Ammon's horn (tissue), 1 donor: ENCODE results near the gene GRIN2A.

Experiments
- DNase-seq: peaks from one replicate; pipeline ENCODE4 v3.0.0-alpha.2; 2016; ENCODE audit warnings: low spot score

The GRIN2A gene

DNA sequence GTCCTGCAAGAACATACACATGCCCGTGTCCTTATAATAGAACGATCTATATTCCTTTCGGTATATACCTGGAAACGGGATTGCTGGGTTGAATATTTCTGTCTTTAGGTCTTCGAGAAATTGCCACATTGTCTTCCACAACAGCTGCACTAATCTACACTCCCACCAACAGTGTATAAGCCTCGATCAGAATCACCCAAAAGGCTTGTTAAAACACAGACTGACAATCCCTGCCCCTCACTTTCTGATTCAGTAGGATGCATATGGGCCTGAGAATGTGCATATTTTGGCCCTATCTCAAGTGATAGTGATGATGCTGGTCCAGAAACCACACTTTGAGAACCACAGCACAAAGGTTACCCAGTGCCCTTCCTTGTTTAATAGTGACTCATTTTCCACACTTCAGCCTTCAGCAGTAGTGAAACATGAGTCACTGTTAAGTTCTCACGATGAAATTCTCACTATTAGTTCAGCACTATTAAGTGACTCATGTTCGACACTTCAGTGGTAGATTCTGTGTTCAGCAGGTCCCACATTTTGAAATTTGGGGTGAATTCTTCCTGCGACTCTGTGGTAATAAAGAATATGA, 215.6 kb downstream of the GRIN2A start:
- no peak for DNase-seq

DNA sequence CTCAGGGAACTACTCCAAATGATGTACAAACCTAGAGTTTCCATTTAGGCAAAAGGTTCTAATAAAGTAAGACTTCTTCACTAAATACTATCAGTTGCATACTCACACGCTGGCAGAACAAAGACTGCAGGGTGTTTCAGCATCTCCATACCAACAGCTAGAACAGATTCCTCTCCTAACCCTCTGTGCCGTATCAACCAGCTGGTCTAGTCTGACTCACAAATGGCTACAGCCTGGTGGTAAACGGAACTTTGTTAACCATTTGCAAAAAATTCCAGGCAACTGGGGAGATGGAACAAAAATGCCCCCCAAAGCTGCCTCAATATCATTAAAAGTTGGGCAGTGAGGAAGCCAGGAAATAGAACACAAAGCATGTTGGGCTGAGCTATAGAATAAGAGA, 217.1 kb downstream of the GRIN2A start:
- peak; percentile 74 for DNase-seq

DNA sequence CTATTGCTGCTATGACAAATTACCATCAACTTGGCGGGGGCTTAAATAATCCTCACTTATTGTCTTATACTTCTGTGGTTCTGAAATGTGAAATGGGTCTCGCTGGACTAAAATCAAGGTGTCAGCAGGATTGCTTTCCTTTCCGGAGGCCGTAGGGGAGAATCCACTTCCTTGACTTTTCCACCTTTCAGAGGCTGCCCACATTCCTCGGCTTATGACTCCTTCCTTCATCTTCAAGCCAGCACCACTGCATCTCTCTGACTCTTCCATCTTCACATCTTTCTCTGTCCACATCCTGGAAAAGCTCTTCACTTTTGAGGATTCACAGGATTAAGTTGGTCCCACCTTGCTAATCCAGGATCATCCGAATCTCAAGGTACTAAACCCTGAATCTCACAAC, 217.8 kb downstream of the GRIN2A start:
- DNase-seq: no peak

DNA sequence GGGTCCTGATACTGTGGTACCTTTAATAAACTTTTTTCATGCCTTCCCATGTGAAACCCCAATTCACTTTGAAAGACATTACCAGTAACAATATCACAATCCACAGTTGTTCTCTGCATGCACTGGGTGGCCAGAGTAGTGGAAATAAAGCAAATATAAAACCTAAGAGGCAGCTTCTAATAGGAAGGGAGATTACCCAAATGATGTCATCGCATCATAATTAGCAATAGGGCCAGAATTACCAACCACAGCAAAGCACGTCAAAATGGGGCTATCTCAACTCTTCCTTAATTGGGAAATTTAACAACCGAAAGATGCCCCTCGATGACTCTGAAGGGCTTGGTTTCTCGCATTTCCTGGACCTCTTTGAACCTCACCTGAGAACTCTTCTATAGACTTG, 224.8 kb downstream of the GRIN2A start:
- no peak for DNase-seq

DNA sequence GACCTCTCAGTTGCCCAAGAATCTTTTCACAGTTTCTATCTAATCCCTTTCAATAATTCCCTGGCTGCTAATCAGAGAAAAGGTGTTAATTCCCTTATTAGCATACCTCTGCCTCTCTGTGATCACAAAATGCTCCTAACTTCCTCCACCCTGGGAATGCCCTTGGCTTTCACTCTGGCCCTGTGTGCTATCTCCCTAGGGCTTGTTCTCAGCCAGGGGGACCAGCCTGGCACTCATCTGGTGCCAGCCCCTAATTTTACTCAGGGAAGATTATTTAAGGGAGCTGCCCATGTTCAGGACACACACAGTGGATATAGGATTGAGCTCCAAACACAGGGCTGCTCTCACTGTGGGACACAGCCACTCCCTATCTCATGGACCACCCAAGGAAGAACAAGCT, 225.2 kb downstream of the GRIN2A start:
- DNase-seq: no peak

DNA sequence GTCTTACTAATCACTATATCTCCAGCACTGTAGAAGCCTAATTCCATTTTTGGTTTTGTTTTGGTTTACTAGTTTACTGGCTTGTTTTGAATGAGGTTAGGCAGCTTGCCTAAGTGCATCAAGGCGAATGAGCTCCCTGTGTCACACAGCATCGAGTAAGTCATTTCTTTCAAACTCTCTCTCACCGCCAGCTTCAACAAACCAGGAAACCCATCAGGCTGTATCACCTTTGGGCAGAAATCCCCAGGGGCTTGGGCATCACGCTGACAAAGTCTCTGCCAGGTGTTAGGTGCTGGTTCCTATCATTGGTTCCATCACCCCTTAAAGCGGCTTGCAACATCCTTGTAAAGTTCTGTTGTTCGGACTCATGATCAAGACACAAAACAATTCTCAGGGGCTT, 226.6 kb downstream of the GRIN2A start:
- no peak for DNase-seq

DNA sequence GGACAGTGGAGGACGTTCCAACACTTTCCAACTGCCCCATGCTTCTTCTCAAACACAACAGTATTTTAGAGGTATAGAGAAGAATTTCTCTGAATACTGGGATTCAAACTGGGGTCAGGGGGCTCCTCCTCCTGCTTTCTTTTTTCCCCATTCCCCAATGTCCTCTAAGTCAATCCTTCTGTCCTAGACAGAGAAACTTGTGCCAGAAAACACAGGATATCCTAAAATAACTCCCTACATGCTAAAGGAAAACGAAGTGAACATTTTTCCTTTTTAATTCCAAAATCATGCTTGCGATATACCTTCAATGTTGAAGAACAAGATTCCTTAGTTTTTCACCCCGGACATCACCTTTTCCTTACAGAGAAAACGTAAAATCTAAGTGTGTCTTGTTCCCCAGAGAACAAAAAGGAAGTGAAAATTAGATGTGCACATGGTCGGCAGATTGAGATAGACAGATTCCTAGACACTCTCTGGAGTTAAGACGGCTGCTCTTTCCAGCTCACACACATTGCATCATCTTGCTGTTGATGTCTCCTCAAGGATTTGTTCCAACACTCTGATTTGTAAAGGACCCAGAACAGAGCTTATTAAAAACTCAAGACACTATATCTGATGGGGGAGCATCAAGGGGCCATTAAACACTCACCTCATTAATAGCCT, 228.2 kb downstream of the GRIN2A start:
- DNase-seq: peak; percentile 21

DNA sequence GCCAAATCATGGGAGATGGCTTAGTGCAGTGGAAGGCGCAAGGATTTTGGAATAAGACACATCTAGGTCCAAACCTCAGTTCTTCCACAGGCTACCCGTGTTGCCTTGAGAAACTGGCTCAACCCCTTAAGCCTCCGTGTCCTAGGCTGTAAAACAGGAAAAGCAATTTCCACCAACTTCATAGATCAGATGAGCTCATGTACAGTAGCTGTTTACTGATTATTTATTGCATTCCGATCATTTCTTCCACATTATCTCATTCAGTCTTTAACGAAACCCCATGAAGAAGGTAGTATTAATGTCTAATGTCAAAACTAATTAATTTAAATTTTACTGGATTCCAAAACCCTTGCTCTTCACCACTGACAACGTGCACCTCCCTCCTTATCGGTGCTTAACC, 231.6 kb downstream of the GRIN2A start:
- no peak for DNase-seq

DNA sequence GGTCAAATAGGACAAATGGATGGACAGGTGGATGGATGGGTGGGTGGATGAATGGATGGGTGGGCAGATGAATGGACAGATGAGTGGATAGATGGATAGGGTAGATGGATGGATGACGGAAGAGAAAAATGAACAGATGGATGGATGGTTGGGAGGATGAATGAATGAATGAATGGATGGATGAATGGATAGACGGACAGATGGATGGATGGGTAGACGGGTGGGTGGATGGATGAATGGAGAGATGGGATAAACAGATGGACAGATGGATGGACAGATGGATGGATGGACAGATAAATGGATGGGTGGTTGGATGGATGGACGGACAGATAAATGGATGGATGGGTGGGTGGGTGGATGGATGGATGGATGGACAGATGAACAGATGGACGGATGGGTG, 232.8 kb downstream of the GRIN2A start:
- no peak for DNase-seq

DNA sequence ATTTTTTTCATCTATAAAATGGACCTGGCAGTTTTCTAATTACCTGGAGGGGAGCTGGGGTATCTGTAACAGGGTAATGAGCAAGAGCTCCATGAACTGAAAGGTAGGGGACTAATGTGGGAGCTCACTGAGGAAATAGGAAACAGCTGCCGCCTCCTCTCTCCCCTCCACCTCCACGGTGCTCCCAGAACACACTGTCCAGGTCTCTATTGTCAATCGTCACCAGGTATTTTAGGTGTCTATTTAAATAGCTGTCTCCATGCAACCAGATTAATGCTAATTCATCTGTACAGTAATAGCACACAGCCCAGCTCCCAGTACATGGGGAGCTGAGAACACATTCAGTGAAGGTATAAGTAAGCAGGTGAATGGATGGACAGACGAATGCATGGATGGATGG, 233.3 kb downstream of the GRIN2A start:
- no peak for DNase-seq

DNA sequence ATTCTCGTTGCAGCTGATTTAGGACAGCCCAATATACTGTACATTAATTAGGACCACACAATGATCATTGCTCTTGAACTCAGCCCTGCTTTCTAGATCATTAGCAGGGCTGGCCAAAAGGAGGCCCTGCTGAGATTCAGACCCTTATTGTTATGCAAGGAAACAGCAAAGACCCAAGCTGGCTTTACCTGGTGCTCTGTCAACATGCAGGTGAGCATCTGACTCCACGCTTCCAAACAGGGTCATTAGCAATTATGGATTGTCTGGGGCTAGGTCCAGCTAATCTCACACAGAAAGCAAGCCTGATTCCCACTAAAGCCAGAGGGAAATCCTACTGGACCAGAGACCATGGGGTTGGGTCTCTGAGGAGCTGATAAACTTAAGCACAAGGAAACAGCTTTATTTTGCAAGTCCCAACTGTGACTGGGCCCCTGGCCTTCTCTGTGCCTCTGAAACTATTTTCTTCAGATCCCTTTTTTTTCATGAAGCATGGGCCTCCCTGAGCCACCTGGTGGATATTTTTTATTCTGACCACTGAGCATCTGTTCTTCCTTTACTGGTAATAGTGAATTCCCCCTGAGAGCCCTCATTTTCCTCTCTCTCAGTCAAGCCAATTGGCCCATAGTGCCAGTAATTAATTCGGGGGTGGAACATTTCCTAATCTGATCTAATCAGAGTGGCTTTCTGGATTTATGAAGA, 236.1 kb downstream of the GRIN2A start:
- no peak for DNase-seq

DNA sequence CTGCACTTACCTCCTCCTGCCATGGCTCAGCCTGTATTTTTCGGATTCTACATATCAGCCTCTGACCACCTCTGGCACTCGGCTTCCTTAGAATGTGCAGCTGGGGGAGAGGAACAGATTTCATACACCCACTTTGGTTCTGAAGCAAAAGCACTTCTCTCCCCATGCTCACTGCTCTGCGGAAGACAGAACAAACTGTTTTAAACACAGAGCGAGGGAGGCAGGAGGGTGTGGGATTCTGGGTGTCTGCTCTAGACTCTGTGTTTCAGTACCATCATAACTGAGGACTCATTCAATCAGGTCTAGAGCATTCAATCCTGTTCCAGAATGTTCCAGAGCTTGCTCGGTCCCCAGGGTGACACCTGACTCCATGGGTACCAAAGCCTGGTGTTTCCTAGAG, 239.1 kb downstream of the GRIN2A start:
- peak; percentile 71 for DNase-seq

DNA sequence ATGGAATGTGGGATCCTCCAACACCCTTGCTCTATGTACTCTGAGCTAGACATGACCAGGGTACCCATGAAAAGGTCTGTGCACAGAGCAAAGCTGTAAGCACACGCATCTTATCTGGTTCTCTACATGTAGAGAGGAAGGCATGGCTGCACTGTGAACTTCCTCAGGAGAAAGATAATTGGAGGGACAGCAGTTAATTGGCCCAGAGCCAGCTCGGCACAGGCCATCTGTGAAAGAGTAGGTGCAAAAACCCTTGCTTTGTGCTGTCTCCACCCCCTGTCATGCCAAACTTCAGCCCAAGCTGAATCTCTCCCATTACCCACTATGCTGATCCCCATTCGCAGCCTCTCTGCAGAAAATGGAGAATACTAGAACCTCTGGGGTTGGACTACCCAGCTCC, 241.0 kb downstream of the GRIN2A start:
- DNase-seq: no peak

DNA sequence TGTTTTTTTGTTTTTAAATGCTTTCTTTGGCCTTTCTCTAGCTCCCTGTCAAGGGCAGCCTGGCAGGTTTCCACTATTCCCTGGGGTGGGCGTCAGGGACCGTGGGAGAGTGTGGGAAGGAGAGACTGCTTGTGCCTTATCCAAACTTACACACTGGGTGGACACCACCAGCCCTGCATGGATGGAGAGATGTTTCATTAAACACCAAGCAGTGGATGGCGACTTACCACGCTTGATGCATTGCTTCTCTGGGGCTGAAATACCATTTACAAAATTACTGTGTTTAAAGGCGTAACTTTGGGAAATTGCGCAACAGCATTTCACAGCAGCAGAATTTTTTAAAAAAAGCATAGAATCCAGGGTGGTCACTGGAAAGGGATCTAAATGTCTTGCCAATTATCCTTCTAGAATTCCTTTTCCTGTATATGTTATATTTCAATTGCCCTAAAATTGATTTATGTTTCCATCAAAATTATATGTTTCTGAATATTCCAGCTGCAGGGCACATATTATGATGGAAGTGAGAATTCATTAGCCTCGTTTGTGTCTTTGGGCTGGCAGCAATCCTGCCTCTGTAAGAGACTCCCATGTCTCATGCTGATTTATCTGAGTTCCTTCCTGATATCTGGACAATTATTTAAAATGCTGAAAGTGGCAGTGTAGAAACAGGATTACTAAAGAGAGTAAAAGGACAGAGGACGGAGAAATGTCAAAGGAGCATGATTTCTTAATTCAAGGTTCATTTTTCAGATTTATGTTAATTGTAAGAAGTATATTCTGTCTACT, 247.3 kb downstream of the GRIN2A start:
- no peak for DNase-seq

DNA sequence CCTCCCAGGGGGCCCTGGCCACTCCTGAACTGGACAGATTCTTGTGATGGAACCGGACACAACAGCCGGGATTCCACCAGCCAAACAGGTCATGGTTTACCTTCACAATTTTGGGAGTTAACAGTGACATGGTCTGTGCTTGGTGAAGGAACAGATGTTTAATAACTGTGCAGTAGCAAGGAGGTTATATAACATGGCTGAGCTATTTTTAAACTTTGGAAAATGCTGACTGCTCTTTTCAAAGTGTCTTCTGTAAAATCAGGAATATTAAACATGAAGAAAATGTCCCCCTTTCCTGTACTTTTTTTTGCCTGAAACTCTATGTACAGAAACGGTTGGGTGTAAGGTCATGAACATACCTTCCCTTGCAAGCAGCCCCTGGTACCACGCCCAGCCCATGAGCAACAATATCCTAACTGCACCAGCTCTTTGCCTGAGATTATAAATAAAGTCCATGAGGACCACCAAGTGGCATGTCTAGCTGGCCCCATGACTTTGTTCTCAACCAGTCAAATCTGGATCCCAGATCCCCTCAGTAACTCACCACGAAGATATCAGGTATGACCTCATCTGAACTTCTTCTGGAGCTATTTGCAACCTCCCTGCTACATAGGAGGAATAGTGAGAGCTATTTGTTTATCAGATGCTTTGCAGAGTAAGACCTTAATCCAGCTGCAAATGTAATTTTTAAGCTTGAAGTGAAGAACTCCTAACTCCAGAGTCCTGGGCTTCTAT, 249.1 kb downstream of the GRIN2A start:
- DNase-seq: no peak

DNA sequence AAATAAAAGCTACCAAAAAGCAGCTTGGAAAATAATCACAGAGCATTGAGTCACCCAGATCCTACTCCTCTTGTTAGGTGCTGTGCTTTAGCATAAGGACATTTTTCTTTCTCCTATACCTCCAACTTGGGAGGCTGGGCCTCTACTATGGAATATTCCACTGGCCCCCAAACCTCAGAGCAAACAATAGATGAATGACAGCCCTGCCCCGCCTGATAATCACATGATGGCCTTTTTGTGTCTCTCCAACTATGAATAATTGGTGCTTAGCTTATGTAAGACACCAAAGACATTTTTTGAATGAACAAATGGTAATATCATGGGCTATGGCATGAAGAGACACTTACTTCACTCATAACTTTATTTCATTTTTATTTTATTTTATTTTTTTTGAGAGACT, 250.2 kb downstream of the GRIN2A start:
- no peak for DNase-seq

DNA sequence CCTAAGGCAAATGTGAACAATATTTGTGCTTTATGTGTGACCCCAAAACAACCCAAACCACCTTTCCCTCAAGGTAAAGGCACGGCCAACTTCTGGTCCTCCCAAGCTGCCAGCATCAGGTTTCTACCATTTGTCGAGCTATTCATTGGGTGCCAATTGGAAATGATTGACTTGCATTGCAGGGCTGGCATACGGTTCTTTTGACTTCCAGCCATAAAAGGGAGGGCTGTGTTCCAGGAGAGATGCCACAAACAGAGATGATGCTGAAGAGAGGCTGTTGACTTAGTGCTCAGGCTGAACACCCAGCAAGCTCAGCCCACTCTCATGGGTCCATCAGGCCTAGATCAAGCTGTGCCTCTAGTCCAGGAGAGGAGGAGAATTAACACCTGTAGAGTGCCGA, 252.4 kb downstream of the GRIN2A start:
- DNase-seq: peak; percentile 76

DNA sequence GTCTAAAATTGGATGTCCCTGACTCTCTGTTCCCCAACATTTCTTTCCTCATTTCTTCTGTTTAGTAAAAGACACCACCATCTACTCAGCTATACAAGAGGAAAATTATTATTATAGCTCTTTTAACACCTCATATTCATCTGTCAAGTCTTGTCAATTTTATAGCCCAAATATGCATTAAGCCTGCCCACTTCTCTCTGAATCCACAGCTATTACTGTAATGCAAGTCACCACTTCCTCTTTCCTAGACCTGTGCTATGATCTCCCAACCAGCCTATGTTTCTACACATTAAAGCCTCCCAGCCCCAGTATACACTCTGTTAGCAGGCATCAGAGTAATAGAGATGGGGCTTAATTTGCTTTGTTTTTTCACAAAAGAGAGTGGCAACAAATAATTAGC, 252.9 kb downstream of the GRIN2A start:
- DNase-seq: no peak

DNA sequence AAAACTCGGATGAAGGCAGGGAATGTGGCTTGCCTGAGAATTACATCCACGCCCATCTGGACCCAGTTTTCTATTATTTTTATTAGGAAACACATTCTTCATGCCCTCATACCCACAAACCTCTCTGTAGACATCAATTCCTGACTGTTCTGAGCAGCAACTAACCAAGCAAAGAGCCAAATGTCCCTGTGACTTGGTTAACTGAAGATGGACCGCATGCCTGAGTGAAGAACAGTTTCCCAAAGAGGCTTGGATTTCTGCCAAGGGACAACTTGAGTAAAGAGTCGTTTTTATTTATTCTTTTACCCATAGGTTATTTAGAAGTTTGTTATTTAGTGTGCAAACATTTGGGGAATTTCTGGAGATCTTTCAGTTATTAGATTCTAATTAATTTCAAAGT, 259.8 kb downstream of the GRIN2A start:
- no peak for DNase-seq

DNA sequence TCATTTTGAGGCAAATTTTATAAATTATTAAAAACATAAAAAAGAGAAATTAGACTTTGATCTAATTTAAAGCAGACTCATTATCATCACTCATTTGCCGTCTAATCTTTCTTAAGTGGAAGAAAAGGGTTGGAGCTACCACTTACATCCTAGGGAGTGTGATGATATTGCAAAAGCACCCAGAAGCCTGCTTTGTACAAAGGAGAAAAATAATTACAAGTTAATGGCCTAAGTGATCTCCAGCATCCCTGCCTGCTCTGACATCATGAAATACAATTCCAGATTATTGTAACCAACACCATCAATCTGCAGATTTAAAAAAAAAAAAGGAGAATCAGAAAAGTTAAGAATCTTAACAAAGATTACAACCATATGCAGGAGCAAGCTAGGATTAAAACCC, 260.2 kb downstream of the GRIN2A start:
- DNase-seq: no peak

DNA sequence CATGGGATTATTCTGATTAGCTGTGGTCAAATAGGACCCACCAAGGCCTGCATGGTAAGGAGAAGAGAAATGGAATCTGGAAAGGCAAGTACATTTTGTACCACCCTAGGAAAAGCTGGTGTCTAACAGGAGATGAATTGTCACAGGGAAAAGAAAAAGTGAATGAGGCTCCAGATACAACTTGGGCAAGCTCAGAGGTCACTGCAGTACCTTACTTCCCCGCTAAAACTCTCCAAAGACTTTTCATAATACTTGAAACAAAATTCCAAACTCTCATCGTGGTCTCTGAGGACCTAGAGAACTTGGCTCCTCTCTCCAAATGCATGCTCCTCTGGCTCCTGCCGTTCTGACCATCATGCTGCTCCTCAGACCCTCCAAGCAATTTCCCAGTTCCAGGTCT, 262.8 kb downstream of the GRIN2A start:
- DNase-seq: no peak

DNA sequence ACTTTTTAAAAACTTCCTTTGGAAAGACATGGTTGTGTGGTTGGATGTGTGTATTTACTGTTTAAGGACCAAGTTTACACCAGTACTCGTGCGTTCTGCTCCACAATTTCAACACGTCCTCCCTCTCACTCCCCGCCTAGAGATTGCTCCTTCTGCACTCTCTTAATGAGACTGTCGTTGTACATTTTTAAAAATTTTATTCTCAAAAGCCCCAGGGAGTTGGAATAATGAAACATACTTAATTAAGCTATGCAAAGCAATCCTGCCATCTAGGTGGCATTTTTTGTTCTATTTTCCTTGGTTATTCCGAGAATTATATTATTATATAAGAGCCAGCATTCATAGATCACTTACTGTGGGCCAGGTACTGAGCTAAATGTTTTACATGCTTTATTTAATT, 264.5 kb downstream of the GRIN2A start:
- no peak for DNase-seq
